NCI-H2029 (cell line): ENCODE measurements around the gene ABCC4.
"Not testable (repeated sequence)": the region's sequence is repeated elsewhere in the genome, so short reads cannot be mapped to it uniquely, and the experiment has no call there.

Experiments used
- DNase-seq: peaks from one replicate; lab custom pipeline; 2025; lab: John Stamatoyannopoulos, UW

Gene ABCC4

GRCh38 chr13:95298971-95299621 lies 2.2 kb downstream of the ABCC4 start:
- no peak for DNase-seq

DNA sequence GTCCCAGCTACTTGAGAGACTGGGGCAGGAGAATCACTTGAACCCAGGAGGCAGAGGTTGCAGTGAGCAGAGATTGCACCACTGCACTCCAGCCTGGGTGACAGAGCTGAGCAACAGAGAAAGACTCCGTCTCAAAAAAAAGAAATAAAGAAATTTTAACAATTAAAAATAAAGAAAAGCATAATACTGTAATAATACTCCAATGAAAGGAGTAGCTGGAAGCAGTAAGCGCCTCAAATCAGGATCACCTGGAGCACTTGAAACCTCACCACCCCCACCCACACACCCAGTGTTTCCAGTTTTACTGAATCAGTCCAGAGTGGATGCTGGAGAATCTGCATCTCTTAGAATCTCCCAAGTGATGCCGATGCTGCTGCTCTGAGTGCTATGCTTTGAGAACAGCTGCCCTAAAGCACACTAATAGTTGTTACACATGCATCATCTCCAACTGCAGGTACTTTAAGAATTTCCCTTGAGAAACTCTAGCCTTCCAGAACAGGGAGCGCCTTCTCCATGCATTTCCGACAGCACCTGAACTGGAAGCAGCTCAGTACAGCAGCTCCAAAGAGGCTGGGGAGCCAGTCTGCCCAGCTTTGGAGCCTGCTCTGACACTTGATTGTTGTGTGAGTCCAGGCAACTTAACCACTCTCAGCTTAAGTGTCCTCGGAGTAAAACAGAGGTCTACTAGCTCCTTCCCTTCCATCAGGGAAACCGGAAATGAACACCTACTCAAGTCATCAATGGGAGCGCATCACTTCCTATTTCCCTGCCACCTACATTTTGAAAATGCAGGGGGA lies 2.9 kb downstream of the ABCC4 start:
- no peak for DNase-seq

- no peak for DNase-seq
Observed at GRCh38 chr13:95296326-95296925, 4.8 kb downstream of the ABCC4 start.

DNA sequence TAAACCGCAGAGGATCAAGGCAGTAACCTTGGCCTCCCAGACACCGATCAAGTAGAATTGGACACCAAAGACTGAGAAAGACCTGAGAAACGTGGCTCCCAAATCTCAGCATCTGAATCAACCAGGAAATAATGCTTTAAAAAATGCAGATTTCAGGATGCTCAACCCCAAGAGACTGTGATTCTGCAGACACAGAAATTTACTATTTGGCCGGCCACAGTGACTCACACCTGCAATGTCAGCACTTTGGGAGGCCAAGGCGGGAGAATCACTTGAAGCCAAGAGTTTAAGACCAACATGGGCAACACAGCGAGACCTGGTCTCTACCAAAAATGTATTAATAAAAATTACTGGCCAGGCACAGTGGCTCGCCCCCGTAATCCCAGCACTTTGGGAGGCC lies 6.2 kb downstream of the ABCC4 start:
- no peak for DNase-seq

- no peak for DNase-seq
Observed at GRCh38 chr13:95292622-95293021, 8.6 kb downstream of the ABCC4 start.

GRCh38 chr13:95289901-95290300 lies 11.3 kb downstream of the ABCC4 start:
- DNase-seq: not testable (repeated sequence)

GRCh38 chr13:95289020-95289444 lies 12.2 kb downstream of the ABCC4 start:
- no peak for DNase-seq

DNA sequence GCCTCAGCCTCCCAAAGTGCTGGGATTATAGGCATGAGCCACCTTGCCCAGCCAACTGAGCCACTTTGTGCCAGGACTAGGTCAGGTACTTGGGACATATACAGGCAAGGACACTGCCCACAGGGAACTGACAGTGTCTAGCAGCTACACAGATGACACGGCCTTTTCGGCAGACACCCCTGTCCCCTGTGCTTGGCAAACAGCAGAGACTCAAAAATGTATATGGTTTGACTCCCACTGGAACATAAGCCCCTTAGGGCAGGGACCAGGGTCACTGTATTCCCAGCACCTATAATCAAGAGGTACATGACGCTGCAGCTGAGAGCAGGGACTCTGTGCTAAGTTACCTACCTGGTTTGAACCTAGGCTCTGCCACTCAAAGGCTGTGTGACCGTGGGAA lies 16.8 kb downstream of the ABCC4 start:
- DNase-seq: no peak

GRCh38 chr13:95279016-95279415 lies 22.2 kb downstream of the ABCC4 start:
- DNase-seq: no peak

- no peak for DNase-seq
Observed at GRCh38 chr13:95276037-95276505, 25.2 kb downstream of the ABCC4 start.

DNA sequence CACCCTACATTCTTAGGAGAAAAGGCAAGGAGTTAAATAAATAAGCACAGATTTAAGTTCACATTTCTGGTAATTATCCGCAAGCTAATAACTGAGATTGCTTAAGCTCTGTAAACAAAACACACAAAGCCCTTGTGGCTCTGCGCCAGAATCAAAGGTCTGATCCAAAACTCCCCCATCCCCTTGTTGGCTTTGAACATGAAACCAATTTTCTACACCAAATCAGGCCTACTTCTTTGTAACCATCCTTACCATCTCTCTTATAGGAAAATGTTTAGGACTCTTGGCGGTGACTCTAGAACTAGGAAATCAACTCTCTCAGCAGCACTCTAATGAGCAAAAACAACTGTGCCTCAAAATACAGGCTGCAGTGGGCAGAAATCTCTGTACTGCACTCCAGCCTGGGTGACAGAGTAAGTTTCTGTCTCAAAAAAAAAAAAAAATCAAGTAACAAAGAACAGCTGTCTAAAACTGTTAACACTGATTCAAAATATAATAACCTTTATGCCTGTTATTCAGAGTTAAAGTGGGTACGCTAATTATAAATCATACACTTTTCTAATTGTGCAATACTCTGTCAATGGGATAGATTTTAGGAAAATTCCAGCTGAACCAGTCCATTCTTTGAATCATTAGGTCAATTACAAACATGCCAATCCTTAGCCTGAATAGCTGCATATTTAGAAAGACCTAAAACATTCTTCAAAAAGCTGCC lies 25.8 kb downstream of the ABCC4 start:
- DNase-seq: no peak

GRCh38 chr13:95273592-95274132 lies 27.6 kb downstream of the ABCC4 start:
- DNase-seq: not testable (repeated sequence)

GRCh38 chr13:95272076-95272475 lies 29.2 kb downstream of the ABCC4 start:
- DNase-seq: not testable (repeated sequence)

DNA sequence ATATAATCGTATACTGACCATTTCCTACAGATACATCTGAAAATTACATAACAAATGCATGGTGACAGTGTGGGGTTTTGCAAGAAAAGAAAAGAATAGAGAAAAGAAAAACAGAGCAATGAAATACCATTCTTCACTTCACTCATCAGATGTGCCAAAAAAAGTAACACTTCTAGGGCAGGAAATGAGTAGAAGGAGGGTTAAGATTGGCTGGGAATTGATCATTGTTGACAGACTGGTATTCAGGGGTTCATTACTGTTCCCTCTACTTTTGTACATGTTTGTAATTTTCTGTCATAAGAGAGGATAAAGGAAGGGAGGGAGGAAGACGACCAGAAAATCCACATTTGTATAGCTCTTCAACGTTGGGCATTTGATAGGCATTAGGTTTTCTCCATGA lies 31.5 kb downstream of the ABCC4 start:
- no peak for DNase-seq

- DNase-seq: not testable (repeated sequence)
Observed at GRCh38 chr13:95268343-95269065, 32.7 kb downstream of the ABCC4 start.

DNA sequence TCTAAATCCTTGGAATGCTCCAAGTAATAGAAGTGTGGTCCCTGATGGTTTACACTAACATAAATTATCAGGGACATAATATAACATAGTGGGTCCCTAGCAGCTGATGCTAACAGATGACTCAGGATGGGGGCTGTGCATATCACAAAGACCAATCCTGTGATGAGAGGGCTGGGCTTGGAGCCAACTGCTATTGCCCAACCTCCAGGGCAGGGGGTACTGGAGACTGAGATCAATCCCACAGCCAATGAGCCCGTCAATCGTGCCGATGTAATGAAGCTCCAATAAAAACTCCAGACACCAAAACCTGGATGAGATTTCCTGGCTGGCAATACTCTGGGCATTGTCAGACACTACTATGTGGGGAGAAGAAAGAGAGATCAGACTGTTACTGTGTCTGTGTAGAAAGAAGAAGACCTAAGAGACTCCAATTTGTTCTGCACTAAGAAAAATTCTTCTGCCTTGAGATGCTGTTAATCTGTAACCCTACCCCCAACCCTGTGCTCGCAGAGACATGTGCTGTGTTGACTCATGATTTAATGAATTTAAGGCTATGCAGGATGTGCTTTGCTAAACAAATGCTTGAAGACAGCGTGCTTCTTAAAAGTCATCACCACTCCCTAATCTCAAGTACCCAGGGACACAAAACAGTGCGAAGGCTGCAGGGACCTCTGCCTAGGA lies 33.4 kb downstream of the ABCC4 start:
- no peak for DNase-seq

DNA sequence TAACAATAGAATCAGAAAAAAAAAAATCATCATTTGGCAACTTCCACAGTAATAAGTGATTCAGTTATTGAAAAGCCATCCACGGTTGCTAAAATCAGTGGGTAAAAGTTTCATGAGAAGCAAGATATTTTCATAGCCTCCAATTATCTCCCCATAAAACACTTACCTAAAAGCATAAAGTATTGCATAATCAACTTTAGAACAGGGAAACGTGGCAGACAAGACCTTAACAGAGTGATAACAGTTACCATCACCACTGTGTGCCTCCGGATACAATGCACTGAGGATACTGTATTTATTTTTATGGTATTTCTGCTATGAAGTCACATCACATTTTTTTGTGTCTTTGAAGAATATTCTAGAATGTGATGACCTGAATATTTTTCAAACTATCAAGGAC lies 37.0 kb downstream of the ABCC4 start:
- no peak for DNase-seq

DNA sequence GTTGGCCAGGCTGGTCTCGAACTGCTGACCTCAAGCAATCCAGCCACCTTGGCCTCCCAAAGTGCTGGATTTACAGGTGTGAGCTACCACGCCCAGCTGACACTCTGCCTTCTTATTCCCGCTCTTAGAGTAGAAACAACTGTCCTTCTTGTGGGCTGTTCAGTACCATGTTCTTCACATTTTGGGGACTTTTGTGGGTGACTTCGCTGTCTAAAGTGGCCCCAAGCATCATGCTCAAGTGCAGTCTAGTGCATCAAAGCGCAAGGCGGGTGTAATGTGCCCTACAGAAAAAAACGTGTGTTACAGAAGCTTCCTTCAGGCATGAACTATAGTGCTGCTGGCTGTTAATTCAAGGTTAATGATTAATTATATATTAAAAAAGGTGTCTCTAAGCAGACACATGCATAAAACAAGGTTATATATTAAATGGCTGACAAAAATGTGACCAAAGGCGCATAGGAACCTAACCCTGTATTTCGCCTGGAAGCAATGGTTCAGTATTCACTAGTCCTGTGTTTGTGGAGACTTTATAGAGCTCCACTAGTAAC lies 38.3 kb downstream of the ABCC4 start:
- no peak for DNase-seq

GRCh38 chr13:95261956-95262355 lies 39.3 kb downstream of the ABCC4 start:
- DNase-seq: no peak

DNA sequence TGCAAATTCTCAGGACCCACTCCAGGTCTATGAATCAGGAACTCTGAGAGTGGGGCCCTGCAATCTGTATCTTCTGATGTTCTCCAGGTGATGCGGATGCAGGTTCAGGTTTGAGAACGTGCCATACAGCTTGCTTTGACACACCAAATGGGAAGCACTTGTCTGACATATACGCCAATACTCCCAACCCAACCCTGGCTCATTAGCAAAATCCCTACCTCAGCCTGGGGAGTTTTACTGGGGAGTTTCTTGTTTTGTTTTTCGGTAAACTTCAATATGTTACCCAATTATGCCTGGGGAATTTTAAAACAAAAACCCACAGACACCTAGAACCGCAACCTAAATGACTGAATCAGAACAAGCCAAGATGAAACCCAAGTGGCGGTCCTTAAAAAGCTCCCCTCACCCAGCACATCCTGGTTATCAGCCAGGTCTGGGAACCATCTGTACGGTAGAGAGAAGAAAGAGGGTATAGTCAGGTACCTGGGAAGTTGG lies 41.2 kb downstream of the ABCC4 start:
- no peak for DNase-seq
